ENCODE data around the gene CFAP100.

DNA sequence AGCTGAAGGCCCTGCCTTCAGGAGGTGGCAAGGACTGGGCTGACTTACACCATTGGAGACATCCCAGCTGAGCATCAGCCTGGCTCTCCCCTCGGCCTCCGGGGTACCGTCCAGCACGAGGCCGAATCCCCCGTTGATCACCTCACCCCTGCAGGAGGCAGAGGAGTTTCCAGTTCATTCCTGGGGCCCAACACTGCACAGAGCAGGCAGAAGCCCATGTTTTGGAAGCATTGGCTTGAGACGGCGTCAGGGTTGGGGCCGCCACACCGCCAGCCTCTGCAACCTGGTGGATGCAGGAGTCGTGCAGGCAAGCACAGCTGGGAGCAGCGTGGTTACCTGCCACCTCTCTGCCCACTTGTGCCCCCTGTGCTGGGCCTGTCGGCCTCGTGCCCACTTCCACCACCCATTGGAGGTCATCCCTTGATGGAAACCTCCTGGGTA, 88.6 kb downstream of the CFAP100 start:
- TF ChIP-seq POLR2AphosphoS5 (IDR thresholded peaks at IDR 0.05; ENCODE audit: borderline replicate concordance, low read depth, low read length) (no peak), EZH2 (IDR thresholded peaks at IDR 0.05) (no peak), FOXP2 (optimal IDR thresholded peaks at IDR 0.05; ENCODE audit: control extremely low read depth, extremely low read length, insufficient read depth) (no peak)

Data from SK-N-MC (cell line).